Measurements from ENCODE around the gene WRAP73.

WRAP73 gene

DNA sequence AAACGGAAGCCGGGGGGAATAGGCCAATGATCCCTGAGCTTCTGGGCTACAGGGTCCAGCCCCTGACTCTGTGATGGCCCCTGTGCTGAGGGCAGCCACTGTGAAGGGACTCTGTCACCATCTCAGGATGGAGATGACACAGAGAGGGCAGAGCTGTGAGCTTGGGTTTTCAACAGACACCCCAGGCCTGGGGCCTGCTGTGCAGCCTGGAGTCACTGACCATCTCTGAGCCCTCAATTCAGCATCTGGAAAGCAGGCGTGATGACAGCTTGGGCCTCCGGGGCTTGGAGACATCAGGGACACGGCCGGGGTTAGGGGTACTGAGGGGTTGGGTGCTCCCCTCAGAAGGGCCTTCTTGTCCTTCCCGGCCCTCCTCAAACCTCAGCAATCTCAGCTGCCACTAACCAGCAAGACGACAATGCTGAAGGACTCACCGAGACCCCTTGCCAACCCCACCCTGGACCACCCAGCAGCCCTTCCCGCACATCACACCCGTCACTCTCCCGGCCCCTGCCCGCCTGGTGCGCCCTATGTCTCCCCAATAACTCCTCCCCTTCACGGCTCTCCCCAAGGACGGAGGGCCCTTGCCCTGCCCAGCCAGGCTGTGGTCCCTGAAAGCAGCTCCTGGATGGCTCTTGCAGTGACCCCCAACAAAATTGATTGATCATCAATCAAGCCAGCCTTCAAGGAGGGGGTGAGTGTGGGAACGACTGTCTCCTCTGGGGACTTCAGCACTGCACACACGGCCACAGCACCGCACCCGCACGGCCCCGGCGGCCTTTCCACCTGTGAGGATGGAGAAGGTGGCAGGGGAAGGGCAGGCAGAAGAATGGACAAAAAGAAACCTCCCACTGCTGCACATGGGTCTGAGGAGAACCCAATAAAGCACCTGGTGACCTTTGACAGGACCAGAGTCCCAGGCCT, 42.9 kb downstream of the WRAP73 start:
- Histone ChIP-seq H3K9me3 (ENCODE audit: control insufficient read depth, insufficient read depth, low read length) (no peaks in the 10 kb centered on the region), H3K27ac (ENCODE audit: low read depth, low read length) (no peak overlapping the region), H3K9ac (ENCODE audit: low read depth, low read length) (no peak overlapping the region), H3K27me3 (ENCODE audit: control insufficient read depth, insufficient read depth, low read length) (peaks cover 4% of the 10 kb centered on the region), H3K36me3 (ENCODE audit: control insufficient read depth, insufficient read depth, low read length) (no peaks in the 10 kb centered on the region), H3K4me1 (ENCODE audit: control insufficient read depth, insufficient read depth, low read length) (peaks cover 4% of the 10 kb centered on the region; the same call in 1 of the 2 replicates), H3K4me3 (ENCODE audit: low read depth, low read length) (no peak overlapping the region)

DNA sequence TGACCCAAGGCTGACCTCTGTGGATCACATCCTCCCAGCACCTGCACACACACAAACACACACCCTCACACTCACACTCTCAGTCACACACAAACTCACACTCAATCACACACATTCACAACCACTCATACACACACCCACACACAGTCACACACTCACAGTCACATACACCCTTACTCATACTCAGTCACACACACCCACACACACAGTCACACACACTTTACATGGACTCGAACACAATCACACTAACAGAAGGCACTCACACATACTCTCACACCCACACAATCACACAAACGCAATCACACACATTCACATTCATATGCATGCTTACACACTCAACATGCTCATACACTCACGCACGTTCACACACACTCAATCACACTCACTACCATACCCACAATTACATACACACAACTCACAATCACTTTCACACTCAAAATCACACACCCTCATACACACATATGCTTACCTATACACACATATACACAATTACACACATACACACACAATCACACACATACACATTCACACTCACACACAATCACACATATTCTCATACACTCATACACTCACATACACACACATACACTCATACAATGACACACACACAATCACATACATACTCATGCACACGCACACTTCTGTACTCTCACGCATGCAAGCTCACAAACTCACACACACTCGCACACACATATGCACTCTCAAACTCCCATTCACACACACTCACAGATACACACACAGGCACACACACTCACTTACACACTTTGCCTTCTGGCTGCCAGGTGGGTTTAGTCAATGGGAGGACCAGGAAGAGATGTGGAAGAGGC, 44.7 kb downstream of the WRAP73 start:
- no peaks in the 10 kb centered on the region for H3K36me3 ChIP-seq (ENCODE audit: control insufficient read depth, insufficient read depth, low read length)
- H3K4me1 ChIP-seq (ENCODE audit: control insufficient read depth, insufficient read depth, low read length): no peaks in the 10 kb centered on the region
- H3K27ac ChIP-seq (ENCODE audit: low read depth, low read length): no peak overlapping the region
- H3K4me3 ChIP-seq (ENCODE audit: low read depth, low read length): no peak overlapping the region
- H3K9ac ChIP-seq (ENCODE audit: low read depth, low read length): no peak overlapping the region
- no peaks in the 10 kb centered on the region for H3K9me3 ChIP-seq (ENCODE audit: control insufficient read depth, insufficient read depth, low read length)
- H3K27me3 ChIP-seq (ENCODE audit: control insufficient read depth, insufficient read depth, low read length): no peaks in the 10 kb centered on the region

DNA sequence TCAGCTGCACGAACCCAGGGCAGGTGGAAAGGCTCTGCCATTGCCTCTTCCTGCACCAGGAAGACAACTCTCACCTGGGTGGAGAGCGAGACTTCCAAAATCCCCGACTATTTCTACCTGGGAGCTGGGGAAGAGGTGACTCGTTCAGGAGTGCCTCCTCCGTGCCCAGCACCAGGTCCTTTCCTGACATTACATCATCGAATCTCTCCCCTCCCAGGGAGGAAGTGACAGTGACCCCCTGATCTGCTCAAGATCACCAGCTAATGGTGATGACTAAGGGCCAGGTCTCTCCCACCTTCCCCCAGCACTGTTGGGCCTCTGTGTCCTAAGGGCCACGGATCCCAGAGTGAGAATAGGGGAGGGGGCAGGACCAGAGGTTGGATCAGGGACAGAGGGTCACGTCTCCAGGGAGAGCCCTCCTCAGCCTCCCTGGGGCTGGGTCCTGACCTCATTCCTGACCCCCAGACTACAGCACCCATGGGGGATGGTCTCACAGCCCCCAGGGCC, 45.4 kb downstream of the WRAP73 start:
- no peak overlapping the region for H3K9ac ChIP-seq (ENCODE audit: low read depth, low read length)
- H3K36me3 ChIP-seq (ENCODE audit: control insufficient read depth, insufficient read depth, low read length): no peaks in the 10 kb centered on the region
- no peak overlapping the region for H3K4me3 ChIP-seq (ENCODE audit: low read depth, low read length)
- no peak overlapping the region for H3K27ac ChIP-seq (ENCODE audit: low read depth, low read length)
- no peaks in the 10 kb centered on the region for H3K4me1 ChIP-seq (ENCODE audit: control insufficient read depth, insufficient read depth, low read length)
- H3K27me3 ChIP-seq (ENCODE audit: control insufficient read depth, insufficient read depth, low read length): no peaks in the 10 kb centered on the region
- no peaks in the 10 kb centered on the region for H3K9me3 ChIP-seq (ENCODE audit: control insufficient read depth, insufficient read depth, low read length)

DNA sequence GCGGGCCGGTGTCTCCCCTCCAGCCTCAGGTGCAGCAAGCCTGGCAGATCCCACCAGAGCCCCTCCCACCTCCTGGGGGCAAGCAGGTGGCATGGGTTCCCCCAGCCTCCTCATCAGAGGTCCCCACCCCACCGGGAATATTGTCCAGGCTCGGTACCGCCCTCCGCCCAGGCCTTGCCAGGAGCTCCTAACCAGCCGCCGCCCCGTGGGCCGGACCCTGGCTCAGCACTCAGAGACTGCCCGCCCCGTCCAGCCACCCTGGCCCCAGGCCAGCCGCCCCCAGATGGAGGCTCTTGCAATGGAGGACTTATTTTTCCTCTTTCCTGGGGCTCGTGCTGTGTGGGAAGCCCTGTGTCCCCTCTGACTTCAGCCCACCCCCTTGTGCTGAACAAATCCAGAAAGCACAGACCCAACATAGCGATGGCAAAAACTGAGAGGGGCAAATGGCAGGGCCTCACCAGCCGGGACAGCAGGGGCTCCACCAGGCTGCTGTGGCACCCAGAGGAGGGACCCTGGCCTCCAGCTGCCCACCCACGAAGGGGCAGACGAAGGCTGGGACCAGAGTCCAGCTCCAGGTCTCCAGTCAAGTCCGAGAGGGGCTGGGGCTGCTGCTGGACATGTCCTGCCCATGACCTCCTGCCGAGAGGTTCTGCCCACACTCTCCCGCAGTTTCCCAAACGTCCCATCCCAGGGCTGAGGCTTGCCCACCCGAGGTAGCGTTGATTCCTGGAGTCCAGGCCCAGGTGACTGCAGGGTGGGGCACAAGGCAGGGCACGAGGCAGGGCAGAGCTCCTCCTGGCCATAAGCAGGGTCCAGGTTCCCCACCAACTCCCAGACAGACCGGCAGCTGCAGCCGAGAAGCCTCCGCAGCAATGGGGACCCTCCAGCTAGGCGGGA, 46.1 kb downstream of the WRAP73 start:
- H3K4me1 ChIP-seq (ENCODE audit: control insufficient read depth, insufficient read depth, low read length): no peaks in the 10 kb centered on the region
- H3K4me3 ChIP-seq (ENCODE audit: low read depth, low read length): no peak overlapping the region
- no peak overlapping the region for H3K9ac ChIP-seq (ENCODE audit: low read depth, low read length)
- no peaks in the 10 kb centered on the region for H3K27me3 ChIP-seq (ENCODE audit: control insufficient read depth, insufficient read depth, low read length)
- no peaks in the 10 kb centered on the region for H3K9me3 ChIP-seq (ENCODE audit: control insufficient read depth, insufficient read depth, low read length)
- no peaks in the 10 kb centered on the region for H3K36me3 ChIP-seq (ENCODE audit: control insufficient read depth, insufficient read depth, low read length)
- no peak overlapping the region for H3K27ac ChIP-seq (ENCODE audit: low read depth, low read length)

DNA sequence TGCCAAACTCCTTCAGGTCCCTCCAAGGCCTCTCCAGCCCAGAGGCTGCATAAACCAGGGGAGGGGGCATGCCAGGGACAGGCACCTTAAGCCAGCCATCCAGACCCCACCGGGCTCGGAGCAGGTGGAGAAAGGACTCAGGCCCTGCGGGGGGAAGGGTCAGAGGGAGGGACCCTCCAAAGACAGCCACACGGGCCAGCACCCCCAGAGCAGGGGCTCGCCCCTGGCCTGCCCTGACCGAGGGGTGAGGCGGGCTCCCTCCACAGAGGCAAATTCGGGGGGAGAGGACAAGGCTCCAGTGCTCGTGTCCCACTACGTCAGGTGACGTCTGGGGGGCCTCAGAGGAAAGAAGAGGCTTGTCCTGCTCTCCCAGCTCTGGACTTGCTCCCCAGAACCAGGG, 46.7 kb downstream of the WRAP73 start:
- no peaks in the 10 kb centered on the region for H3K36me3 ChIP-seq (ENCODE audit: control insufficient read depth, insufficient read depth, low read length)
- no peak overlapping the region for H3K27ac ChIP-seq (ENCODE audit: low read depth, low read length)
- no peaks in the 10 kb centered on the region for H3K9me3 ChIP-seq (ENCODE audit: control insufficient read depth, insufficient read depth, low read length)
- no peaks in the 10 kb centered on the region for H3K27me3 ChIP-seq (ENCODE audit: control insufficient read depth, insufficient read depth, low read length)
- no peak overlapping the region for H3K9ac ChIP-seq (ENCODE audit: low read depth, low read length)
- no peak overlapping the region for H3K4me3 ChIP-seq (ENCODE audit: low read depth, low read length)
- H3K4me1 ChIP-seq (ENCODE audit: control insufficient read depth, insufficient read depth, low read length): peaks cover 5% of the 10 kb centered on the region; the same call in 1 of the 2 replicates

DNA sequence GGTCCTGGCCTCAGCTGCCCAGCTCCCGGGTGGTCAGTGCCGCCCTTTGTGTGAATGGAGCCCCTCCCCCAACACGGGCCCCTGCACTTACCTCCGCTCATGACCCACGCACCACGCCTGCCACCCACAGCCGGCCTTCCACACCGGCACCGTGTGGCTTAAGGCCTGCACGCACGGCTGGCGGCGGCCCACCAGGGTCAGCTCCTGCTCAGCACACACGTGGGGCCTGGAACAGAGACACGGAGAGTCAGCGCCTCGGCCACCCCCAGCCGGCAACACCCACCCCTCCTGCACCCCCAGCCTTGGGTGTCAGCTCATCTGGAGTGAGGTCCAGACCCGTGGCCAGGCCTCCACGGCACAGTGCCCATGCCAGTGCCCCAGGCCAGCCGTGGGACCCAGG, 47.5 kb downstream of the WRAP73 start:
- Histone ChIP-seq H3K9me3 (ENCODE audit: control insufficient read depth, insufficient read depth, low read length) (no peaks in the 10 kb centered on the region), H3K36me3 (ENCODE audit: control insufficient read depth, insufficient read depth, low read length) (no peaks in the 10 kb centered on the region), H3K4me1 (ENCODE audit: control insufficient read depth, insufficient read depth, low read length) (peaks cover 13% of the 10 kb centered on the region), H3K27ac (ENCODE audit: low read depth, low read length) (no peak overlapping the region), H3K27me3 (ENCODE audit: control insufficient read depth, insufficient read depth, low read length) (no peaks in the 10 kb centered on the region), H3K4me3 (ENCODE audit: low read depth, low read length) (no peak overlapping the region), H3K9ac (ENCODE audit: low read depth, low read length) (no peak overlapping the region)

DNA sequence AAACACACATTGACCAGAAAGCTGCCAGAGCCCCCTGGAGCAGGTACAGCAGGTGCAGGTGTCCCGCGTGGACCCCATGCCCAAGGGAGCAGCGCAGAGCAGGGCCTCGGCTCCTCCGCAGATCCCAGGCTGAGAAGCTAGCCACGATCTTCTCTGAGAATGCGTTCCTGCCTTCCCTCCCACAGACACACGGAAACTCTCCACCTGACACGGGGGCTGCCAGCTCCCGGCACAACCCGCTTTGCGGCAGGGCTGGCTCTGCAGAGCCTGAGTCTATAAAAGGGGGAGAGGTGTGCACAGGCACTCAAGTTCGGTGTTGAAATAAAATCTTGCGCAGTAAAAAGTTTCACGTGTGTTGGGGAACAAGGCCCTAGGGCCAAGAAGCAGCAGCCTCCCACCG, 48.2 kb downstream of the WRAP73 start:
- Histone ChIP-seq H3K27ac (ENCODE audit: low read depth, low read length) (no peak overlapping the region), H3K4me3 (ENCODE audit: low read depth, low read length) (no peak overlapping the region), H3K9me3 (ENCODE audit: control insufficient read depth, insufficient read depth, low read length) (no peaks in the 10 kb centered on the region), H3K9ac (ENCODE audit: low read depth, low read length) (no peak overlapping the region), H3K4me1 (ENCODE audit: control insufficient read depth, insufficient read depth, low read length) (peaks cover 13% of the 10 kb centered on the region), H3K36me3 (ENCODE audit: control insufficient read depth, insufficient read depth, low read length) (no peaks in the 10 kb centered on the region), H3K27me3 (ENCODE audit: control insufficient read depth, insufficient read depth, low read length) (no peaks in the 10 kb centered on the region)

DNA sequence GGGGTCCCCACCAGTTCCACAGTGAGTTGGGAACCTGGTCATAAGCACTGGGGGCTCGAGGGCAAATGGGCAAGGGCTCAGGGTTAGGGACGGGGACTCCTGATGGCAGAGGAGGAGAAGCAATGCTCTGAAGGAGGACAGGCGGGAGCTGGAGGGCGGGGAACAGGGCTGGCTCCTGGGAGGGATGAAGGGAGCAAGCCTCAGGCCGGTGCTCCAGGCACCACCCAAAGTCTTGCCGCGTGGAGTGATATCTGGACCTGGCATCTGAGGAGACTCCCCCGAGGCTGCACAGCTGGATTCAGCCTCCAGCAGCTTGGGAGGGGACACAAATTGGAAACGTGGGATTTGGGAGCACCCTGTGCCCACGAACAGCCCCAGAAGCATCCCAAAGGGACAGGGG, 49.5 kb downstream of the WRAP73 start:
- H3K27ac ChIP-seq (ENCODE audit: low read depth, low read length): no peak overlapping the region
- peaks cover 13% of the 10 kb centered on the region for H3K4me1 ChIP-seq (ENCODE audit: control insufficient read depth, insufficient read depth, low read length)
- no peaks in the 10 kb centered on the region for H3K36me3 ChIP-seq (ENCODE audit: control insufficient read depth, insufficient read depth, low read length)
- no peak overlapping the region for H3K9ac ChIP-seq (ENCODE audit: low read depth, low read length)
- H3K4me3 ChIP-seq (ENCODE audit: low read depth, low read length): no peak overlapping the region
- no peaks in the 10 kb centered on the region for H3K27me3 ChIP-seq (ENCODE audit: control insufficient read depth, insufficient read depth, low read length)
- H3K9me3 ChIP-seq (ENCODE audit: control insufficient read depth, insufficient read depth, low read length): no peaks in the 10 kb centered on the region

DNA sequence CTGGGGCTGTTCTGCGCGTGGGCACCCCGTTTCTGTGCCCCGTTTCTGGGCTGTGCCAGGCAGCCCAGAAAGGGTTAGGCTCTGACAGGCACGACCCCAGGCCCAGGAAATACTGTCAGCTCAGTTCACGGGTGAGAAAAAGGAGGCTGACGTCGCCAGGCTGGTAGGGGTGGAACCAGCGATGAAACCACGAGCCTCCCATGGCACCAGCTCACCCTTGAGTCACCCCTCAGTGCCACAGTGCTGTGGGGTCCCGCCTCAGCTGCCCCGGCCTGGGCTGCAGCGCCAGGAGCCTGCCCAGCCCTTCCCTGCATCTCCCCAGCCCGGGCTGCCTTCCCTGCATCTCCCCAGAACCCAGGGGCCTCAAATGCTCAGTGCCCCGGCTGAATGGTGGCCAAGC, 50.1 kb downstream of the WRAP73 start:
- Histone ChIP-seq H3K27me3 (ENCODE audit: control insufficient read depth, insufficient read depth, low read length) (no peaks in the 10 kb centered on the region), H3K36me3 (ENCODE audit: control insufficient read depth, insufficient read depth, low read length) (no peaks in the 10 kb centered on the region), H3K4me1 (ENCODE audit: control insufficient read depth, insufficient read depth, low read length) (peaks cover 13% of the 10 kb centered on the region), H3K27ac (ENCODE audit: low read depth, low read length) (no peak overlapping the region), H3K4me3 (ENCODE audit: low read depth, low read length) (no peak overlapping the region), H3K9me3 (ENCODE audit: control insufficient read depth, insufficient read depth, low read length) (no peaks in the 10 kb centered on the region), H3K9ac (ENCODE audit: low read depth, low read length) (no peak overlapping the region)

DNA sequence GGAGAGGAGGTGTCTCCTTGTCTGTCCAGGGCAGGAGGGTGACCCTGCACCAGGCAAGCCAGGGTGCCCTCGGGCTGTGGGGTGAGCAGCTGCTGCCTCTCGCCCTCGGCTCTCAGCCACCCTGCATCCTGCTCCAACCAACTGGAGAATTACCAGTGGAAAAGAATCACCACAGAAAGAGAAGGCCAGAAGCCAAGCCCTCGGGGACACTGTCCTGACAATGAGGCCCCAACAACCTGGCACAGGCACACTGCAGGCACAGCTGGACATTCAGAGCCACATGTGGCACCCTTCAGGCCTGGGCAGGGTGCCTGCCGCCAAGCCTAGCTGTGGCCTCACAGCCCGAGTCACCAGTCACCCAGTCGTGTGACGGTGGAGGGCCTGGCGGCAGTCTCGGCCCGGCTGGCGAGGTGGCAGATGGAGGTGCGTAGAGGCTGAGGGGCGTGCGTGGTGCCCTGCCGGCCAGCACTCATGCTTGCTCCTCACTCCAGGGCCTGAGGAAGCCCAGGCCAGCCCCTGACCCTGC, 50.6 kb downstream of the WRAP73 start:
- Histone ChIP-seq H3K27me3 (ENCODE audit: control insufficient read depth, insufficient read depth, low read length) (no peaks in the 10 kb centered on the region), H3K36me3 (ENCODE audit: control insufficient read depth, insufficient read depth, low read length) (no peaks in the 10 kb centered on the region), H3K9me3 (ENCODE audit: control insufficient read depth, insufficient read depth, low read length) (no peaks in the 10 kb centered on the region), H3K27ac (ENCODE audit: low read depth, low read length) (no peak overlapping the region), H3K4me3 (ENCODE audit: low read depth, low read length) (no peak overlapping the region), H3K4me1 (ENCODE audit: control insufficient read depth, insufficient read depth, low read length) (peaks cover 13% of the 10 kb centered on the region), H3K9ac (ENCODE audit: low read depth, low read length) (no peak overlapping the region)
